Mesothelial cell of epicardium (in vitro differentiated cells): ENCODE results near the gene DCP2. TPM values are rescaled to one million over a fixed set of nuclear protein-coding genes. Genes with fewer than 3 reads are reported as not detected.

ENCODE experiments used
- DNase-seq, 2 experiments: peaks; one replicate each; pipeline ENCODE4 v3.0.0; 2021; ENCODE audit warnings: low spot score in 2 of 2; ENCODE audit not compliant: unreplicated experiment in 2 of 2
- H3K27ac Mint-ChIP-seq: 2 replicates; pipeline ENCODE4 v1.8.0; 2021; ENCODE audit warnings: mixed read lengths
- H3K27me3 Mint-ChIP-seq: 2 replicates; pipeline ENCODE4 v1.8.0; 2021; ENCODE audit warnings: low read depth, mixed read lengths
- H3K36me3 Mint-ChIP-seq: 2 replicates; pipeline ENCODE4 v1.8.0; 2021; ENCODE audit warnings: mixed read lengths
- H3K4me1 Mint-ChIP-seq: 2 replicates; pipeline ENCODE4 v1.8.0; 2021; ENCODE audit warnings: mixed read lengths
- H3K4me3 Mint-ChIP-seq: 2 replicates; pipeline ENCODE4 v1.8.0; 2021; ENCODE audit warnings: mild to moderate bottlenecking, moderate library complexity, mixed read lengths
- H3K9me3 Mint-ChIP-seq: 2 replicates; pipeline ENCODE4 v1.8.0; 2021; ENCODE audit warnings: mixed read lengths
- CTCF ChIP-seq: fragments of 200-600 bp; sonication (generic); IDR thresholded peaks from one replicate; pipeline ENCODE4 v1.5.0; 2021; ENCODE audit warnings: antibody characterized with exemption; ENCODE audit not compliant: unreplicated experiment
- total RNA-seq: library from RNA; stranded (reverse); gene quantifications from 3 replicates; pipeline ENCODE4 v1.2.1, GENCODE V29; 2021

The DCP2 gene
- total RNA-seq, 1 donor from 2014 or later: 88.5 TPM

- Mint-ChIP-seq H3K27me3 (no peaks in the 10 kb centered on the region), H3K36me3 (peaks cover 21% of the 10 kb centered on the region), H3K9me3 (no peaks in the 10 kb centered on the region), H3K27ac (no peak overlapping the region), H3K4me1 (peaks cover 16% of the 10 kb centered on the region), H3K4me3 (no peak overlapping the region)
- no peak for DNase-seq
- no peak for TF ChIP-seq CTCF
Observed at GRCh38 chr5:113034182-113034773, 57.7 kb downstream of the DCP2 start.

- no peaks in the 10 kb centered on the region for H3K27me3 Mint-ChIP-seq
- no peak for TF ChIP-seq CTCF
- H3K4me3 Mint-ChIP-seq: no peak overlapping the region
- no peak for DNase-seq
- no peaks in the 10 kb centered on the region for H3K9me3 Mint-ChIP-seq
- H3K4me1 Mint-ChIP-seq: peaks cover 16% of the 10 kb centered on the region
- H3K36me3 Mint-ChIP-seq: peaks cover 13% of the 10 kb centered on the region
- no peak overlapping the region for H3K27ac Mint-ChIP-seq
Observed at GRCh38 chr5:113035096-113035495, 58.5 kb downstream of the DCP2 start.

- peaks cover 17% of the 10 kb centered on the region for H3K36me3 Mint-ChIP-seq
- no peak overlapping the region for H3K4me3 Mint-ChIP-seq
- no peak for DNase-seq
- TF ChIP-seq CTCF: no peak
- no peaks in the 10 kb centered on the region for H3K9me3 Mint-ChIP-seq
- no peak overlapping the region for H3K27ac Mint-ChIP-seq
- H3K4me1 Mint-ChIP-seq: peaks cover 9% of the 10 kb centered on the region
- no peaks in the 10 kb centered on the region for H3K27me3 Mint-ChIP-seq
Observed at GRCh38 chr5:113036321-113036720, 59.7 kb downstream of the DCP2 start.

GRCh38 chr5:113036826-113037225 is 60.2 kb downstream of the DCP2 start:
- Mint-ChIP-seq H3K27me3 (no peaks in the 10 kb centered on the region), H3K36me3 (peaks cover 17% of the 10 kb centered on the region), H3K4me1 (peaks cover 4% of the 10 kb centered on the region), H3K27ac (no peak overlapping the region), H3K4me3 (no peak overlapping the region), H3K9me3 (no peaks in the 10 kb centered on the region)
- no peak for DNase-seq
- no peak for TF ChIP-seq CTCF

- no peak for TF ChIP-seq CTCF
- peaks cover 17% of the 10 kb centered on the region for H3K36me3 Mint-ChIP-seq
- no peak overlapping the region for H3K27ac Mint-ChIP-seq
- no peaks in the 10 kb centered on the region for H3K27me3 Mint-ChIP-seq
- no peaks in the 10 kb centered on the region for H3K9me3 Mint-ChIP-seq
- no peak overlapping the region for H3K4me3 Mint-ChIP-seq
- no peak for DNase-seq
- H3K4me1 Mint-ChIP-seq: peaks cover 2% of the 10 kb centered on the region
Observed at GRCh38 chr5:113038136-113038535, 61.5 kb downstream of the DCP2 start.

- Mint-ChIP-seq H3K4me1 (peaks cover 2% of the 10 kb centered on the region), H3K27ac (no peak overlapping the region), H3K4me3 (no peak overlapping the region), H3K9me3 (no peaks in the 10 kb centered on the region), H3K36me3 (peaks cover 17% of the 10 kb centered on the region), H3K27me3 (no peaks in the 10 kb centered on the region)
- no peak for TF ChIP-seq CTCF
- no peak for DNase-seq
Observed at GRCh38 chr5:113038714-113039113, 62.1 kb downstream of the DCP2 start.
